GM23248 (cell line): ENCODE data around the gene SEL1L3. TPM values are rescaled to one million over a fixed set of nuclear protein-coding genes. Genes with fewer than 3 reads are reported as not detected.

Source experiments
- DNase-seq: peaks from one replicate; pipeline ENCODE4 v3.0.0-alpha.2; 2015
- H2AFZ ChIP-seq: fragments of 200-600 bp; sonication (generic); 2 replicates; pipeline ENCODE4 v1.6.1; 2016; ENCODE audit warnings: antibody characterized with exemption
- H3F3A ChIP-seq: fragments of 200-600 bp; sonication (generic); 2 replicates; pipeline ENCODE4 v1.6.1; 2016; ENCODE audit warnings: mild to moderate bottlenecking, antibody characterized with exemption, mixed run types; ENCODE audit not compliant: insufficient read depth
- H3K27ac ChIP-seq: fragments of 200-600 bp; sonication (generic); 2 replicates; pipeline ENCODE4 v1.5.1; 2016; ENCODE audit warnings: mild to moderate bottlenecking
- H3K27me3 ChIP-seq: fragments of 200-600 bp; sonication (generic); replicated peaks from 2 replicates; pipeline ENCODE4 v1.6.1; 2016; ENCODE audit warnings: mild to moderate bottlenecking; ENCODE audit not compliant: insufficient read depth
- H3K36me3 ChIP-seq: fragments of 200-600 bp; sonication (generic); 2 replicates; pipeline ENCODE4 v1.6.1; 2016; ENCODE audit warnings: low read depth, mild to moderate bottlenecking
- H3K4me1 ChIP-seq: fragments of 200-600 bp; sonication (generic); 2 replicates; pipeline ENCODE4 v1.6.1; 2016; ENCODE audit warnings: mild to moderate bottlenecking; ENCODE audit not compliant: insufficient read depth
- H3K4me2 ChIP-seq: fragments of 200-600 bp; sonication (generic); one replicate; pipeline ENCODE4 v1.6.1; 2016; ENCODE audit warnings: mild to moderate bottlenecking; ENCODE audit not compliant: unreplicated experiment
- H3K4me3 ChIP-seq: fragments of 200-600 bp; sonication (generic); 2 replicates; pipeline ENCODE4 v1.5.1; 2016; ENCODE audit warnings: mild to moderate bottlenecking
- H3K79me2 ChIP-seq: fragments of 200-600 bp; sonication (generic); 2 replicates; pipeline ENCODE4 v1.6.1; 2016; ENCODE audit warnings: mild to moderate bottlenecking; ENCODE audit not compliant: insufficient read depth
- H3K9ac ChIP-seq: fragments of 200-600 bp; sonication (generic); 2 replicates; pipeline ENCODE4 v1.6.1; 2016; ENCODE audit warnings: mild to moderate bottlenecking
- H3K9me2 ChIP-seq: fragments of 200-600 bp; sonication (generic); 2 replicates; pipeline ENCODE4 v1.6.1; 2016; ENCODE audit warnings: mixed run types, mild to moderate bottlenecking, moderate library complexity; ENCODE audit not compliant: insufficient read depth
- H3K9me3 ChIP-seq: fragments of 200-600 bp; sonication (generic); one replicate; pipeline ENCODE4 v1.6.1; 2017; ENCODE audit warnings: low read depth
- H4K20me1 ChIP-seq: fragments of 200-600 bp; sonication (generic); 2 replicates; pipeline ENCODE4 v1.6.0; 2016; ENCODE audit not compliant: insufficient read depth
- EZH2 ChIP-seq: fragments of 200-600 bp; sonication (generic); IDR thresholded peaks from 2 replicates; pipeline ENCODE4 v1.6.1; 2018; ENCODE audit warnings: antibody characterized with exemption, mild to moderate bottlenecking; ENCODE audit not compliant: insufficient read depth, poor library complexity, severe bottlenecking
- EZH2phosphoT487 ChIP-seq: fragments of 200-600 bp; sonication (generic); IDR thresholded peaks from 2 replicates; pipeline ENCODE4 v1.6.1; 2018; ENCODE audit warnings: antibody characterized with exemption, moderate library complexity, mild to moderate bottlenecking, low read depth; ENCODE audit not compliant: insufficient read depth
- WGBS, 2 experiments: methylation state at CpG; one replicate each; pipeline ENCODE4 v1.1.6; 2015 to 2017; ENCODE audit warnings: low lambda C conversion rate in 2 of 2, low coverage in 1 of 2; ENCODE audit errors: missing lambda C conversion rate in 2 of 2; 5-methylcytosine and 5-hydroxymethylcytosine counted together
- in situ Hi-C: fragments of 300-500 bp; cut with MboI; formaldehyde crosslinking; loops from 2 replicates; pipeline ENCODE4 v1.15.0; 2020
- polyA plus RNA-seq: library from polyadenylated mRNA; unstranded; fragments of >200 nt; fragmentation: Nextera tagmentation; extraction: Ambion mirVana; gene quantifications from 2 replicates; pipeline ENCODE4 v1.2.1, GENCODE V29; 2016
- total RNA-seq: library from RNA; depleted of rRNA; stranded (reverse); fragments of >200 nt; shearing (Covaris generic); gene quantifications from 2 replicates; pipeline ENCODE4 v1.2.3, GENCODE V29; 2014

SEL1L3 gene
- total and polyA plus RNA-seq, 2 experiments from 2014 or later, result 23.1 to 62.8 TPM

DNA sequence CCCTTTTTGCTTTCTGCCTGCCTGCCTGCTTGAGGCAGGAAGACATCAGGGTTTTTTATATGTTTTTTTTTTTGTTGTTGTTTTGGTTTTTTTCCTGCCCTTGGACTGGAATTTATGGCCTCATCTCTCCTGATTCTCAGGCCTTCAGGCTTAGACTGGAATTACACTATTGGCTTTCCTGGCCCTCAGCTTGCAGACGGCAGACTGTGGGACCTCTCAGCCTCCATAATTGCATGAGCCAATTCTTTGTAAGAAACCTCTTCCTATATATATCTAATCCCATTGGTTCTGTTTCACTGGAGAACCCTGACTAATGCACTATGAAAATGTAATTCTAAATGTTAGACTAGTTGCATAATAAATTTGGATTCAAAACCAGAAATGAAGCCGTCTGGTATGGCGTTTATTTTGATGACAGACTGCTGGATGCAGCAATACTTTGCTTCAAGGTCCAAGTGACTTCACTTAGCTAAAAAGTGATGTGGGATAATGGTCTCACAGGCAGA, 59.0 kb downstream of the SEL1L3 start:
- TF ChIP-seq EZH2phosphoT487 (no peak), EZH2 (no peak)
- H3K9me3 ChIP-seq, result no peaks in the 10 kb centered on the region
- no peaks in the 10 kb centered on the region for H3K4me1 ChIP-seq
- no peaks in the 10 kb centered on the region for H3K36me3 ChIP-seq
- in situ Hi-C loops, result no loop called here
- no peaks in the 10 kb centered on the region for H3K79me2 ChIP-seq
- no peaks in the 10 kb centered on the region for H3K27me3 ChIP-seq
- WGBS, 2 experiments, result 61 to 73% methylated on average over 3 of the region's 3 CpGs
- no peak overlapping the region for H3K4me2 ChIP-seq
- no peak overlapping the region for H3K27ac ChIP-seq
- no peak overlapping the region for H3K4me3 ChIP-seq
- no peak overlapping the region for H3K9ac ChIP-seq
- no peaks in the 10 kb centered on the region for H3F3A ChIP-seq
- no peak overlapping the region for H2AFZ ChIP-seq
- H4K20me1 ChIP-seq, result no peaks in the 10 kb centered on the region
- DNase-seq, result no peak
- H3K9me2 ChIP-seq, result no peaks in the 10 kb centered on the region

DNA sequence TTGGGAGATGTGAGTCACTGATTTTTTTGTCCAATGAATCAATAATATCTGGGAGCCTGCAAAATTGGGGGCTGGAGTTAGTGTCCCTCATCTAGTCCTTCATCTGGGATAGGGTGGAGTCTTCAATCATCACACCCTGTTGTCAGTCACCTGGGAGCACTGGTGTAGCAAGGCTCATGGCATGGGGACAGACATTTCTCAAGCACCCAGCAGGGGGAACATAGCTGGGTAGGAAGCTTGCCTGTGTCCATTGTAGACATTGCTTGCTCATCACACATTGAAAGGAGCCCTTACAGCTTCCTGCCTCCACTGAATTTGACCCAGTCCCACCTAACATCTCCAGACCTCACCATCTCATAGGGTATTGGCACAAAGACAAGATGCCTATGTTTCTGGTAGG, 61.2 kb downstream of the SEL1L3 start:
- Histone ChIP-seq H2AFZ (no peak overlapping the region), H3K79me2 (no peaks in the 10 kb centered on the region), H3F3A (no peaks in the 10 kb centered on the region), H3K36me3 (no peaks in the 10 kb centered on the region), H4K20me1 (no peaks in the 10 kb centered on the region), H3K4me2 (no peak overlapping the region), H3K9me2 (no peaks in the 10 kb centered on the region), H3K4me1 (peaks cover 3% of the 10 kb centered on the region), H3K27me3 (no peaks in the 10 kb centered on the region), H3K27ac (no peak overlapping the region), H3K9ac (no peak overlapping the region), H3K4me3 (no peak overlapping the region), H3K9me3 (no peaks in the 10 kb centered on the region)
- DNase-seq, result no peak
- no peak for TF ChIP-seq EZH2phosphoT487
- no peak for TF ChIP-seq EZH2
- in situ Hi-C loops, result no loop called here

DNA sequence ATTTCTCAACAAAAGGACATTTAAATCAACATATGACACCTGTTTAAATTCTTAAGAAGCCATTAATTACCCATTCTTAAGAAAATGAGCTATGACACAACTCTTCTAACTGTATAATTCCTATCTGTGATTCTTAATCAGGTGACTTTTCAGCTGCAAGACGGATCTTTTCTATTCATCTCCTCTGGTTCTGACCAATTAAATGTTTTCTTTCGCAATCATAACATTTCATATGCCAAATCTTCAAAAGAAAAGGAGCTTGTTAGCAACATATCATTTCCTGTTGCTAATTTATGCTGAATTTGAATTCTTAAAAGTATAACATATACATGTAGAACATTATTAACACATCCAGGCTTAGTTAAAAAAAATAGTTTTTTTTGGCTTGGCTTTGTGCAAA, 62.5 kb downstream of the SEL1L3 start:
- Histone ChIP-seq H3K4me2 (no peak overlapping the region), H3K4me1 (peaks cover 16% of the 10 kb centered on the region), H3K9me3 (no peaks in the 10 kb centered on the region), H3K9ac (no peak overlapping the region), H3K79me2 (no peaks in the 10 kb centered on the region), H3F3A (peaks cover 7% of the 10 kb centered on the region), H3K9me2 (no peaks in the 10 kb centered on the region), H3K27ac (no peak overlapping the region), H3K27me3 (no peaks in the 10 kb centered on the region), H3K36me3 (no peaks in the 10 kb centered on the region), H4K20me1 (no peaks in the 10 kb centered on the region), H3K4me3 (no peak overlapping the region), H2AFZ (no peak overlapping the region)
- DNase-seq, result no peak
- WGBS, 2 experiments, result 91 to 97% methylated on average over 2 of the region's 2 CpGs
- in situ Hi-C loops, result no loop called here
- TF ChIP-seq EZH2, result no peak
- TF ChIP-seq EZH2phosphoT487, result no peak

DNA sequence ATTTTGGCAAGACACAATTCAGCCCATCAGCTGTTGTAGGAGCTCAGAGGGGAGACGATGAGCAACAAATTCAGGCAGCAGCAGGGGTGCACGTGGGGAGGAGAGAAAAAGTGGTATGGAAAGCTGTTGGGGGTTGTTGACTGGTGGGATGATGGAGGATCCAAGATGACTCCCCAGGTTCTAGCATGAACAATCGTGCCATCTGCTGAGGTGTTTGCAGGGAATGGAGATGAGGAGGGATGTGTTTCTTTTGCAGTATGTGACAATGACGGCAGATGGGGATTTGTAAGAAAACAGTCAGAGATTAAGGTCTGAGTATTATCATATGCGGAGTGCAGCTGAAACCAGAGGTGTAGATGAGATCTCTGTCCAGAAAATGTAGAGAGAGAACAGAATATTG, 63.3 kb downstream of the SEL1L3 start:
- Histone ChIP-seq H3K4me2 (no peak overlapping the region), H3K4me1 (peaks cover 18% of the 10 kb centered on the region), H3K27me3 (no peaks in the 10 kb centered on the region), H2AFZ (no peak overlapping the region), H3K79me2 (no peaks in the 10 kb centered on the region), H3K9me3 (no peaks in the 10 kb centered on the region), H4K20me1 (no peaks in the 10 kb centered on the region), H3K27ac (no peak overlapping the region), H3K9ac (no peak overlapping the region), H3K9me2 (no peaks in the 10 kb centered on the region), H3F3A (peaks cover 10% of the 10 kb centered on the region), H3K36me3 (no peaks in the 10 kb centered on the region), H3K4me3 (no peak overlapping the region)
- in situ Hi-C loops, result no loop called here
- TF ChIP-seq EZH2, result no peak
- no peak for TF ChIP-seq EZH2phosphoT487
- 87 to 92% methylated on average over 5 of the region's 5 CpGs for WGBS, 2 experiments
- no peak for DNase-seq

DNA sequence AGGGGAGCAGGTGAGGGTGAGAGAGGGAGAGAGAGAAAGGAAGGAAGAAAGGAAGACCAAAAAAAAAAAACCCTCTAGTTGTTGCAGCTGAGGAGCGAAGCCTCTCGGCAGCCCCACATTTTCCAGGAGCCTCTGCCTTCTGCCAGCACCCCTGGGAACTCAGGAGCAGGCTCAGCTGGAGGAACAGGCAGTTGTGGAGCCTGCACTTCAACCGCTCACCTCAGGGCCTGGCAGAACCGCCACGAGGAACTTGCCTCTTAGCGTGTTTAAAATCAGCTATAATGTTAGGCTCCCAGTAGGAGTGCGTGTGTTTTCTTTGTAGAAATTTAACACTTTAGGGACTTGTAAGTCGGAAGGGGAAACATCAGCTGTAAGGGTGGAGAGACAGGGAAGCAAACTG, 65.7 kb downstream of the SEL1L3 start:
- no peaks in the 10 kb centered on the region for H4K20me1 ChIP-seq
- no peak overlapping the region for H3K27ac ChIP-seq
- no peaks in the 10 kb centered on the region for H3K36me3 ChIP-seq
- TF ChIP-seq EZH2, result no peak
- TF ChIP-seq EZH2phosphoT487, result no peak
- in situ Hi-C loops, result no loop called here
- no peak overlapping the region for H3K9ac ChIP-seq
- H3K27me3 ChIP-seq, result no peaks in the 10 kb centered on the region
- H3K79me2 ChIP-seq, result no peaks in the 10 kb centered on the region
- H3K9me2 ChIP-seq, result no peaks in the 10 kb centered on the region
- no peak for DNase-seq
- peaks cover 10% of the 10 kb centered on the region for H3F3A ChIP-seq
- H3K4me3 ChIP-seq, result no peak overlapping the region
- H3K4me2 ChIP-seq, result no peak overlapping the region
- H3K9me3 ChIP-seq, result no peaks in the 10 kb centered on the region
- H2AFZ ChIP-seq, result no peak overlapping the region
- WGBS, 2 experiments, result 87 to 89% methylated on average over 8 of the region's 8 CpGs
- H3K4me1 ChIP-seq, result peaks cover 18% of the 10 kb centered on the region
